HG02981 (cell line): ENCODE results near the gene MRNIP.

Source experiments
- ATAC-seq: cut with Tn5 transposase; IDR thresholded peaks from one replicate; pipeline ENCODE4 v1.9.1; 2021; ENCODE audit warnings: mild to moderate bottlenecking, moderate library complexity; ENCODE audit not compliant: unreplicated experiment

Gene MRNIP

GRCh38 chr5:179822444-179822990 is 36.1 kb downstream of the MRNIP start:
- no peak for ATAC-seq

GRCh38 chr5:179822059-179822432 is 36.6 kb downstream of the MRNIP start:
- ATAC-seq: no peak

GRCh38 chr5:179821298-179822058 is 37.1 kb downstream of the MRNIP start:
- ATAC-seq: peak; percentile 41

- ATAC-seq: peak; percentile 35
Measured at GRCh38 chr5:179820483-179821297, 37.9 kb downstream of the MRNIP start, which contains the start of gene SQSTM1. Gene SQSTM1 (plus strand): TSS chr5:179820905. CDS start chr5:179820937, 32 bp downstream.

- no peak for ATAC-seq
Measured at GRCh38 chr5:179820127-179820482, 38.5 kb downstream of the MRNIP start.

GRCh38 chr5:179819296-179820126 is 39.1 kb downstream of the MRNIP start:
- no peak for ATAC-seq

GRCh38 chr5:179818746-179819295 is 39.8 kb downstream of the MRNIP start:
- ATAC-seq: peak; percentile 61

- ATAC-seq: no peak
Measured at GRCh38 chr5:179817890-179818745, 40.5 kb downstream of the MRNIP start.

GRCh38 chr5:179817470-179817840 is 41.2 kb downstream of the MRNIP start:
- ATAC-seq: no peak

- ATAC-seq: no peak
Measured at GRCh38 chr5:179816796-179817469, 41.7 kb downstream of the MRNIP start.

- no peak for ATAC-seq
Measured at GRCh38 chr5:179816401-179816795, 42.2 kb downstream of the MRNIP start.

GRCh38 chr5:179815491-179816249 is 42.9 kb downstream of the MRNIP start:
- ATAC-seq: no peak

- no peak for ATAC-seq
Measured at GRCh38 chr5:179814090-179814489, 44.5 kb downstream of the MRNIP start.

GRCh38 chr5:179812997-179813607 is 45.5 kb downstream of the MRNIP start:
- no peak for ATAC-seq

- no peak for ATAC-seq
Measured at GRCh38 chr5:179812135-179812825, 46.3 kb downstream of the MRNIP start.

GRCh38 chr5:179806250-179807048 is 52.2 kb downstream of the MRNIP start, which contains the start of gene MGAT4B:
Gene MGAT4B (minus strand): TSS chr5:179806866. CDS start chr5:179806583, 283 bp downstream.
- peak; percentile 58 for ATAC-seq
